Glutamatergic neuron (in vitro differentiated cells): ENCODE data around the gene DRAP1. TPM values are rescaled to one million over a fixed set of nuclear protein-coding genes. Genes with fewer than 3 reads are reported as not detected.

Source experiments
- DNase-seq: peaks from one replicate; pipeline ENCODE4 v3.0.0; 2022
- H3K27ac Mint-ChIP-seq: one replicate; pipeline ENCODE4 v1.8.0; 2020; ENCODE audit warnings: mild to moderate bottlenecking, mixed read lengths, inconsistent platforms; ENCODE audit not compliant: unreplicated experiment
- H3K27me3 Mint-ChIP-seq: one replicate; pipeline ENCODE4 v1.8.0; 2020; ENCODE audit warnings: mild to moderate bottlenecking, moderate library complexity, mixed read lengths, inconsistent platforms; ENCODE audit not compliant: unreplicated experiment
- H3K36me3 Mint-ChIP-seq: one replicate; pipeline ENCODE4 v1.8.0; 2020; ENCODE audit warnings: mild to moderate bottlenecking, mixed read lengths, inconsistent platforms; ENCODE audit not compliant: unreplicated experiment
- H3K4me1 Mint-ChIP-seq: one replicate; pipeline ENCODE4 v1.8.0; 2020; ENCODE audit warnings: mild to moderate bottlenecking, low read depth, mixed read lengths, inconsistent platforms; ENCODE audit not compliant: unreplicated experiment
- H3K4me3 Mint-ChIP-seq: one replicate; pipeline ENCODE4 v1.8.0; 2020; ENCODE audit warnings: mild to moderate bottlenecking, mixed read lengths, inconsistent platforms; ENCODE audit not compliant: unreplicated experiment
- H3K9me3 Mint-ChIP-seq: one replicate; pipeline ENCODE4 v1.8.0; 2020; ENCODE audit warnings: mild to moderate bottlenecking, moderate library complexity, mixed read lengths, inconsistent platforms; ENCODE audit not compliant: unreplicated experiment
- total RNA-seq: library from RNA; stranded (reverse); fragmentation: NEBNext Ultra II Directional; extraction: Animal tissue kit (Norgen Biotek cat#: 25700); gene quantifications from one replicate; pipeline ENCODE4 v1.2.1, GENCODE V29; 2021; ENCODE audit not compliant: unreplicated experiment
- TF ChIP-seq, protein P1 (sequence below): fragments of 200-600 bp; sonication (generic); IDR thresholded peaks from one replicate; pipeline ENCODE4 v1.5.0; 2021; ENCODE audit not compliant: partially characterized antibody, unreplicated experiment

DRAP1 gene
- total RNA-seq, 1 donor from 2014 or later = 68.7 TPM

DNA sequence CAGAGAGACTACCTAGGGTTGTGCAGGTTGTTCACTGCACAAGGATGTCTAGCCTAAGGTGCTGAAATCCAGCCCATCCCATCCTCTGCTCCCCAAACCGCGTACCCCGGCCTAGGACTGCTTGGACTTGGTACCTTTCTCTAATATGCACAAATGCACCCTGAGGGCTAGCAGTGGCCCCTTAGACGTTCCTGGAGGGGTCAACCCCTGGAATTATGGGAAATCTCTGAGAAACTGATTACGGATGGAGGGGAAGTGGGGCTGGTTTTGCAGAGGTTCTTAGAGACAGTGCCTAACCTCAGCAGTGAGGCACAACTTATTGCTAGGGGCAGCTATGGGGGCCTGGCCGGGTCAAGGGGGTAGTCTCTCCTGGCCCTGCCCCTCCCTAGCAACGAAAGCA lies 2.8 kb upstream of the DRAP1 start:
- H3K27ac Mint-ChIP-seq = no peak overlapping the region
- H3K27me3 Mint-ChIP-seq = peaks cover 18% of the 10 kb centered on the region
- TF ChIP-seq, protein P1, sequence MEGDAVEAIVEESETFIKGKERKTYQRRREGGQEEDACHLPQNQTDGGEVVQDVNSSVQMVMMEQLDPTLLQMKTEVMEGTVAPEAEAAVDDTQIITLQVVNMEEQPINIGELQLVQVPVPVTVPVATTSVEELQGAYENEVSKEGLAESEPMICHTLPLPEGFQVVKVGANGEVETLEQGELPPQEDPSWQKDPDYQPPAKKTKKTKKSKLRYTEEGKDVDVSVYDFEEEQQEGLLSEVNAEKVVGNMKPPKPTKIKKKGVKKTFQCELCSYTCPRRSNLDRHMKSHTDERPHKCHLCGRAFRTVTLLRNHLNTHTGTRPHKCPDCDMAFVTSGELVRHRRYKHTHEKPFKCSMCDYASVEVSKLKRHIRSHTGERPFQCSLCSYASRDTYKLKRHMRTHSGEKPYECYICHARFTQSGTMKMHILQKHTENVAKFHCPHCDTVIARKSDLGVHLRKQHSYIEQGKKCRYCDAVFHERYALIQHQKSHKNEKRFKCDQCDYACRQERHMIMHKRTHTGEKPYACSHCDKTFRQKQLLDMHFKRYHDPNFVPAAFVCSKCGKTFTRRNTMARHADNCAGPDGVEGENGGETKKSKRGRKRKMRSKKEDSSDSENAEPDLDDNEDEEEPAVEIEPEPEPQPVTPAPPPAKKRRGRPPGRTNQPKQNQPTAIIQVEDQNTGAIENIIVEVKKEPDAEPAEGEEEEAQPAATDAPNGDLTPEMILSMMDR = no peak

DNA sequence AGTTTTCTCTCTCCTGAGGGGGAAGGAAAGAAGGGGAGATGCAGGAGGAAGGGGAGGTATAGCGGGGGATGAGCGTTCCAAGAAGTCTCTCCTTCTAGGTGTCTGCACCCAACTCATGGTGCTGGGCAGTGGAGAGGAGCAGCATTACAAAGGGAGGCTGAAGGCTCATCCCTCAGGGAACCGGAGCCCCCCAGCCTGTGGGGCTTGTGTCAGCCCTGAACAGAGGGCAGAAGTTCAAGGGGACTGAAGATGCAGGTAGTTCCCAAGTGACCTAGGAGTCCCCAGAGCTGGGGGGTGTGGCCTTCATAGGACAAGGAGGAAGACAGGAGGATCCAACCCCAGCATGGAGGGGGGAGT lies 2.2 kb upstream of the DRAP1 start:
- TF ChIP-seq, protein P1 = no peak
- Mint-ChIP-seq H3K36me3 (no peaks in the 10 kb centered on the region), H3K9me3 (peaks cover 14% of the 10 kb centered on the region), H3K4me3 (peak overlapping the region; percentile 49), H3K27me3 (peaks cover 18% of the 10 kb centered on the region), H3K27ac (no peak overlapping the region), H3K4me1 (peaks cover 10% of the 10 kb centered on the region)
- no peak for DNase-seq

More for the DNA sequence above, 2.8 kb upstream of the DRAP1 start:
- no peak for DNase-seq
- no peaks in the 10 kb centered on the region for H3K36me3 Mint-ChIP-seq
- peak overlapping the region; percentile 49 for H3K4me3 Mint-ChIP-seq
- peaks cover 10% of the 10 kb centered on the region for H3K4me1 Mint-ChIP-seq
- peaks cover 14% of the 10 kb centered on the region for H3K9me3 Mint-ChIP-seq

DNA sequence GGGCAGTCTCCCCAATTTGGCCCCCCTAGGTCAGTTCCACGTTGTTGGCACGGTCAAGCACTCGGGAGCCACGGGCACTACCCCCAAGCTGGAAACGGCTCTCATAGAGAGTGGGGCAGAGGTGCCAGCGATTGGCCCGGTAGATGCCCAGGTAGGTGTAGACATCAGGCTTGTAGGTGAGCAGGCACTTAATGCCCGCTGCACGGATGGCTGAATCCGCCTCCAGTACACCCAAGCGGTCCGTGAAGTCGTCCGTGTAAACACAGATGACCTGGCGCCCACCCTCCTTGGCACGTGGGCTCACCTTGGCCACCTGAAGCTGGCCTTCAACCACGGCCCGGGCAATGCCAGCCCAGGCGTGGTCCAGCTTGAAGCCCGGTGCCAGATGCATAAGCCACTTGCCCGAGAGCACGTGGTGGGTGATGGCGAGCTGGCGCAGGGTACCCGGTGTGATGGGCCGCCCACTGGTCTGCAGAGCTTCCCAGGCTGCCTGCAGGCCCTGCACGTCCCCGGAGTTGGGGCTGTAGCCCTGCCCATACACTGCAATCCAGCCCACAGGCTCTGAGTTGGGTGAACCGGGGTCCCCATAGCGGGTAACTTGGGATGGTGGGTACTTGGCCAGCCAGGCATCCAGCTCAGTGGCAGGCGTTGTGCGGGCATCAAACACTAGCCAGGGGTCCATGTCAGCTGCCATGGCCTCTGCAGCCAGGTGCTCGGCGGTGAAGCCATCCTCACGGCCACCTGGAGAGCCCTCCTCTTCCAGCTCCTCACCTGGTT lies 1.6 kb upstream of the DRAP1 start:
- TF ChIP-seq, protein P1 = no peak
- Mint-ChIP-seq H3K4me3 (peak overlapping the region; percentile 84), H3K9me3 (peaks cover 14% of the 10 kb centered on the region), H3K27ac (no peak overlapping the region), H3K4me1 (peaks cover 10% of the 10 kb centered on the region), H3K36me3 (no peaks in the 10 kb centered on the region), H3K27me3 (peaks cover 17% of the 10 kb centered on the region)
- no peak for DNase-seq

DNA sequence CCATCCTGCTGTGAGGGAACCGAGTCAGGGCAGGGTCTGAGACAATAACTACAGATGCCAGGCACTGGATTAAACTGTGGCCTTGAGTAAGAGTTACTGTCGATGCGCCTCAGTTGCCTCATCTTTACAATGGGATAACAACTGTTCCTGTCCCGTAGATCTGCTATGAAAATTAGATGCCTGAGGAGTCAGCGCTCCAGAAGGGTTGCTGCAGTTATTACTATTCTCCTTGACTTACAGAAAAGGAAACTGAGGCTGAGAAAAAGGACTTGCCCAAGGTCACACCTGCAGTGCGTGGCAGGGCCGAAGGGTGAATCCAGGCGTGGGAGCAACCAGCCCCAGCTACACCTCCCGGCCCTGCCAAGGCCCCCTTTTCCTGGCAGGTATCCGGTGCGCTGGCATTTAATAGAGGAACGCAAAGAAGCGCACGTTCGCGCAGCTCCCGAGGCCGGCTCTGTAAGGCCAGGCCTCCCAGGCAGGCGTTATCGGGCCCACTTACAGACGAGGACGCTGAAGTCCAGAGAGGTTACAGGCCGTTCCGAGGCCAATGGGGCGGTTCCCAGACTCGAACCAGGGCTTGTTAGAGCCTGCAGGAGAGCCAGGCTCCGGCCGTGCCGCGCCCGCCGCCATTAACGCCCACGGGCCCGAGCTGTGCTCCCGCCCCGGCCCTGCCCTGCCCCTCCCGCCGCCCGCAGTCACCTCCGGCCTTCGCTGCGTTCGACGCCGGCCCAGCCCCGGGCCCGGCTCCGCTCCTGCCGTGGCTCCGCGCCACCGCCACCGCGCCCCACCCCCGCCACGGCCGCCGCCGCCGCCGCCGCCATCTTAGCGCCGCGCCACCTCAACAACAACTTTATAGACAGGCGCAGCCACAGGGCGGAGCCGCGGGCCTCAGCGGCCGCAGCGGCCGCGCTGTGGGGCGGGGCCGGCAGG lies 750 bp upstream of the DRAP1 start, which contains the start of gene C11orf68:
Gene C11orf68 (minus strand): TSS at position 852 of the 930 bp plus-strand sequence. CDS start 31 bp downstream, at position 821.
- H3K36me3 Mint-ChIP-seq = no peaks in the 10 kb centered on the region
- H3K27me3 Mint-ChIP-seq = peaks cover 17% of the 10 kb centered on the region
- H3K9me3 Mint-ChIP-seq = peaks cover 14% of the 10 kb centered on the region
- H3K27ac Mint-ChIP-seq = peak within 1 kb of the TSS; percentile 43
- no peak for DNase-seq
- peak within 1 kb of the TSS; percentile 87 for H3K4me3 Mint-ChIP-seq
- TF ChIP-seq, protein P1 = no peak
- peaks cover 10% of the 10 kb centered on the region for H3K4me1 Mint-ChIP-seq
